Loucy (cell line): Measurements from ENCODE around the gene FBLIM1.

Experiments
- CTCF ChIP-seq: fragments of 200-600 bp; sonication (generic); conservative IDR thresholded peaks from 2 replicates; pipeline ENCODE4 v1.5.1; 2014; ENCODE audit warnings: mild to moderate bottlenecking, antibody characterized with exemption, low read length
- EZH2phosphoT487 ChIP-seq: fragments of 200-600 bp; IDR thresholded peaks from 2 replicates; pipeline ENCODE4 v1.6.1; 2018; ENCODE audit warnings: antibody characterized with exemption, mild to moderate bottlenecking, moderate library complexity, borderline replicate concordance

- TF ChIP-seq CTCF (no peak), EZH2phosphoT487 (no peak)
These were observed 7.7 kb upstream of the FBLIM1 start for GRCh38 chr1:15750924-15751323.
